Subcutaneous abdominal adipose tissue (tissue), 5 donors: ENCODE data around the gene AP5S1.

Source experiments
- H3K27ac ChIP-seq: one replicate; pipeline ENCODE4 v1.7.0; 2013; ENCODE audit warnings: low read depth, mild to moderate bottlenecking, inconsistent platforms, low read length, moderate library complexity
- H3K27me3 ChIP-seq, 5 donors: one replicate each; pipeline ENCODE4 v1.7.0; 2013; ENCODE audit warnings: low read length in 5 of 5, inconsistent platforms in 1 of 5; ENCODE audit not compliant: control insufficient read depth in 5 of 5, insufficient read depth in 4 of 5
- H3K36me3 ChIP-seq, 5 donors: one replicate each; pipeline ENCODE4 v1.7.0; 2013; ENCODE audit warnings: low read length in 5 of 5; ENCODE audit not compliant: control insufficient read depth in 5 of 5, insufficient read depth in 5 of 5
- H3K4me1 ChIP-seq, 5 donors: one replicate each; pipeline ENCODE4 v1.7.0; 2013; ENCODE audit warnings: low read length in 5 of 5, mild to moderate bottlenecking in 3 of 5, moderate library complexity in 1 of 5; ENCODE audit not compliant: control insufficient read depth in 5 of 5, insufficient read depth in 5 of 5
- H3K4me3 ChIP-seq, 5 donors: one replicate each; pipeline ENCODE4 v1.7.0; 2013; ENCODE audit warnings: low read length in 5 of 5, low read depth in 1 of 5
- H3K9ac ChIP-seq, 5 donors: one replicate each; pipeline ENCODE4 v1.7.0; 2013; ENCODE audit warnings: low read length in 5 of 5, mild to moderate bottlenecking in 4 of 5, moderate library complexity in 3 of 5
- H3K9me3 ChIP-seq, 5 donors: one replicate each; pipeline ENCODE4 v1.7.0; 2013; ENCODE audit warnings: low read length in 5 of 5; ENCODE audit not compliant: control insufficient read depth in 5 of 5
- donor health status: healthy.
- donor health status: healthy.
- donor health status: healthy.
- donor health status: healthy.
- donor health status: healthy.

The AP5S1 gene

GRCh38 chr20:3869839-3870634 lies 49.7 kb downstream of the AP5S1 start:
- Histone ChIP-seq H3K9ac (peak overlapping the region in 1 of 5 donors; percentile 26), H3K36me3 (peaks cover 4 to 82% (median 50%) of the 10 kb centered on the region in 5 donors)

GRCh38 chr20:3871550-3872265 lies 51.4 kb downstream of the AP5S1 start:
- Histone ChIP-seq H3K9ac (no peak overlapping the region), H3K4me3 (no peak overlapping the region), H3K36me3 (peaks cover 4 to 68% (median 34%) of the 10 kb centered on the region in 5 donors), H3K27ac (no peak overlapping the region), H3K9me3 (no peaks in the 10 kb centered on the region), H3K4me1 (peaks cover 0 to 20% (median 3%) of the 10 kb centered on the region in 5 donors), H3K27me3 (no peaks in the 10 kb centered on the region)

More at GRCh38 chr20:3869839-3870634, 49.7 kb downstream of the AP5S1 start:
- Histone ChIP-seq H3K27ac (no peak overlapping the region), H3K27me3 (no peaks in the 10 kb centered on the region), H3K4me1 (peaks cover 0 to 20% (median 0%) of the 10 kb centered on the region in 5 donors), H3K4me3 (no peak overlapping the region), H3K9me3 (no peaks in the 10 kb centered on the region)

- Histone ChIP-seq H3K4me1 (peaks cover 0 to 20% (median 3%) of the 10 kb centered on the region in 5 donors), H3K27me3 (no peaks in the 10 kb centered on the region), H3K4me3 (no peak overlapping the region), H3K9me3 (no peaks in the 10 kb centered on the region), H3K36me3 (peaks cover 4 to 52% (median 21%) of the 10 kb centered on the region in 5 donors), H3K9ac (no peak overlapping the region), H3K27ac (no peak overlapping the region)
Measured at GRCh38 chr20:3873507-3873906, 53.2 kb downstream of the AP5S1 start.

DNA sequence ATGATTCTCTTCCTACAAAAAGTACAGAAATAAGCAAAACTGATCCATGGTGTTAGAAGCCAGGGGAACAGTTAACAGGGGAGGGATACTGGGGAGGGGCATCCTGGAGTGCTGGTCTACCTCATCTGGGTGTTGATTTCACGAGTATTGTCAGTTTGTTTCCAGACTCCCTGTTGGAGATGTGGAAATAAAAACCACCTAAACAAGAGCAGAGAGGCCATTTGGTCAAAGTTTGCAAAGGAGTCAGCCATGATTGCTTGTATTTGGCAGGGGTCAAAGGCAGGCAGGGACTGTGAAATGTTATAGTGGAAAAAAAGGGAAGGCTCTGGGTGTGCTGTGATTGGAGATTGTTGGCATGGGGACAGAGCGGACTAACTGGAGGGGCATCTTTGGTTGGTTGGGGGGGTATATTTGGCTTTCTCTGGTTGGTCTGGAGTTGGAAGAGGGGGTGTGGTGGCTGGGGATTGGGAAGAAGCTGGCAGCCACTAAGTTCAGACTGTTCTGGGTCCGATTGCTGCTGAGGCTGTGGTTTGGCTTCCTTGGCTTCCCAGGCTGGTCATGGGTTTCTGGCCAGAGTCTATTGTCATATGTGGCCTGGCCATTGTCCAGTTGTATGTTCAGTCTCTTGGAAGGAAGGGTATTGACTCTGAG lies 54.0 kb downstream of the AP5S1 start:
- peaks cover 0 to 20% (median 3%) of the 10 kb centered on the region in 5 donors for H3K4me1 ChIP-seq
- H3K9ac ChIP-seq, result peak overlapping the region in 1 of 5 donors; percentile 2
- no peaks in the 10 kb centered on the region for H3K9me3 ChIP-seq
- H3K27me3 ChIP-seq, result no peaks in the 10 kb centered on the region
- H3K4me3 ChIP-seq, result no peak overlapping the region
- peaks cover 4 to 51% (median 21%) of the 10 kb centered on the region in 5 donors for H3K36me3 ChIP-seq
- H3K27ac ChIP-seq, result no peak overlapping the region

GRCh38 chr20:3875378-3875974 lies 55.1 kb downstream of the AP5S1 start:
- Histone ChIP-seq H3K4me3 (no peak overlapping the region), H3K9ac (no peak overlapping the region), H3K4me1 (peaks cover 0 to 17% (median 3%) of the 10 kb centered on the region in 5 donors), H3K36me3 (peaks cover 4 to 41% (median 18%) of the 10 kb centered on the region in 5 donors), H3K27ac (no peak overlapping the region), H3K27me3 (no peaks in the 10 kb centered on the region), H3K9me3 (no peaks in the 10 kb centered on the region)

DNA sequence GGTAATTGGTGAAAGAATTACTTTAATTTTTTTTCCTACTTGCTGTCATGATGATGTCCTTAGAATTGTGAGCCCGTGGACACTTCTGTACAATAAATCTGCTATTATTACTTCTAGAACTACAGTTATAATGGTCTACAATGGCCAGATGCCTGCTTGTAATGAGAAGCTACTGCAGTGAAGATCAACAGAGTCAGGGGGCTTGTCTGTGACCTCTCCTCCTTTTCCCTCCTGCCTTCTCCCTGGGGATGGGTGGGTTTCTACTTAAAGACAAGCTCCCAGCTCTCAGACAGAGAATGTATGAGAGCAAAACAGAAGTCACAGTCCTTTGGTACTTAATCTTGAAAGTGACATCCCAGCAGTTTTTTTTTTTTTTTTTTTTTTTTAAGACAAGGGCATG lies 55.7 kb downstream of the AP5S1 start:
- H3K9me3 ChIP-seq, result no peaks in the 10 kb centered on the region
- H3K4me3 ChIP-seq, result no peak overlapping the region
- peaks cover 0 to 16% (median 3%) of the 10 kb centered on the region in 5 donors for H3K4me1 ChIP-seq
- H3K27ac ChIP-seq, result no peak overlapping the region
- H3K27me3 ChIP-seq, result no peaks in the 10 kb centered on the region
- no peak overlapping the region for H3K9ac ChIP-seq
- H3K36me3 ChIP-seq, result peaks cover 4 to 40% (median 18%) of the 10 kb centered on the region in 5 donors

GRCh38 chr20:3876676-3877075 lies 56.3 kb downstream of the AP5S1 start:
- H3K27me3 ChIP-seq, result no peaks in the 10 kb centered on the region
- no peak overlapping the region for H3K9ac ChIP-seq
- no peak overlapping the region for H3K27ac ChIP-seq
- no peaks in the 10 kb centered on the region for H3K9me3 ChIP-seq
- H3K4me1 ChIP-seq, result peaks cover 0 to 12% (median 3%) of the 10 kb centered on the region in 5 donors
- H3K36me3 ChIP-seq, result peaks cover 4 to 34% (median 12%) of the 10 kb centered on the region in 5 donors
- H3K4me3 ChIP-seq, result no peak overlapping the region
